Measurements from ENCODE around the gene CCDC190. TPM values are rescaled to one million over a fixed set of nuclear protein-coding genes. Genes with fewer than 3 reads are reported as not detected.

The CCDC190 gene
- total and polyA plus RNA-seq, 2 of the 8 experiments (the other 6 are each of a cell fraction or from before 2014, with no cell fraction given): not detected

DNA sequence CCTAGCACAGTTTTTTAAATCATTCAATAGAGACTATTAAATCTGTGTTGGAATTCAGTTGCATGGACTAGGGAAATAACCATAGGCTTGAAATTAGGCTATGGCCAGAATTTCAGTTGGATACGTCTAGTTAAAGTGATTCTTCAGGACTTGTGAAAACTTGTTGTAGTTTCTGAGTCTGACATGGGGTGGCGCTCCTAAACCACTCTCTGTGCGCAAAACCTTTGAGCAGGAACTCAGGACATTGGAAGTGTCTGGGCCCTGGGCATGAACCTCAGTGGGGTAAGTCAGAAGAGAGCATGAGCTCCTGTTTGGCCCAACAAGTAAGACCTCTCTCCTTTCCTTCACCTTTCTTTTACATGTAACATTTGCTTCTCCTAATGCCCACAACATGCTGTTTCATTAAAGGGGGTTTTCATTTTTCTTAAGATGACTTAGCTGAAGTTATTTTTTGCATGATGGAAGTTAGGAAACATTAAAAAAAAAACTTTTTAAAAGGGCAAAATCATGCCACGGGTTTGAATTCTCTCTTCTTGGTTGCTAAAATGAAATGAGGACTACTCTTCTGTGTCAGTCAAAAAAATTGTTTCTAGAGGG lies 17.1 kb upstream of the CCDC190 start (continued):
- TF ChIP-seq RFX5 (IDR thresholded peaks at IDR 0.05; ENCODE audit: borderline replicate concordance, low read depth, low read length): no peak
- TF ChIP-seq RAD21 (IDR thresholded peaks at IDR 0.05 in 1 of 2, conservative IDR thresholded peaks at IDR 0.05 in 1 of 2; ENCODE audit: low read depth in 2 of 2, low read length in 2 of 2): peak; percentile 99
- TF ChIP-seq PHF8 (conservative IDR thresholded peaks at IDR 0.05; ENCODE audit: low read depth, low read length): no peak
- TF ChIP-seq EGR1 (IDR thresholded peaks at IDR 0.05; ENCODE audit: borderline replicate concordance, low read depth, low read length): no peak
